ENCODE measurements around the gene BSPRY. TPM values are rescaled to one million over a fixed set of nuclear protein-coding genes. Genes with fewer than 3 reads are reported as not detected.
"Not testable (repeated sequence)": the region's sequence is repeated elsewhere in the genome, so short reads cannot be mapped to it uniquely, and the experiment has no call there.

The BSPRY gene
- total RNA-seq, 2 donors from 2014 or later = 0.14 to 0.28 TPM

- DNase-seq (ENCODE audit: low spot score) = no peak
- intact Hi-C loops (cut with DNase I) = no loop called here
Measured at GRCh38 chr9:113386571-113387393, 37.4 kb downstream of the BSPRY start.

GRCh38 chr9:113387560-113388230, 38.4 kb downstream of the BSPRY start:
- intact Hi-C loops (cut with DNase I) = no loop called here
- no peak for DNase-seq (ENCODE audit: low spot score)

DNA sequence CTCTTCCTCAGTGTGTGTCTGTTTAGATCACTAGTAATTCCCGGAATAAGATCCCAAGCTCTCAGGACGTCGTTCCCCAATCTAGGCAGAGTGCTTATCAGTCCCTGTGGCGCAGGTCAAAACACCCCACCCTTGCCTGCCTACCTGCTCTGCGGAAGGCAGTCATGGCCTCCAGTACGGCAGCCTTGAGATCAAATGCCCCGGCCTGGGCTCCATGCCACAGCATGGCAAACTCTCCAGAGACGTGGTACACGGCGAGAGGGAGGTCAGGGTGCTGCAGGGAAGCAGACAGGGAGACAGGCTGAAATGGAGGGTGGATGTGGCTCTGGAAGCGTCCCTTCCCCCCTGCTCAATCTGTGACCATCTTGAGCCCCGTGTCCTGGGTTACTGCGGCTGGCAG, 39.5 kb downstream of the BSPRY start:
- no peak for DNase-seq (ENCODE audit: low spot score)

DNA sequence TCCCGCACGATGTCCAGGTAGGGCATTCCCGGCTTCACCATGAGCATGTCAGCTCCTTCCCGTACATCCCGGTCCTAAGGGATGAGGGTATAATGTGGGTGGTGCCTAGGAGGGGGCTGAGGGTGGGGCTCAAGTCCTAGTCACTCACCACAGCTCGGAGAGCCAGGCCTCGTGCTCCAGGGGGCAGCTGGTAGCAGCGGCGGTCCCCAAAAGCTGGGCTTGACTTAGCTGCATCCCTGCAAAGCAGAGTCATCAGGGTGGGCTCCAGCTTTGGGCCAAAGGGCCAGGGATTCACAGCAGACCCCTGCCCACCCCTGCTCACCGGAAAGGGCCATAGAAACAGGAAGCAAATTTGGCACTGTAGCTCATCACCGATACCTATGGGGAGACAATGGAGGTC, 40.1 kb downstream of the BSPRY start:
- no peak for DNase-seq (ENCODE audit: low spot score)
- intact Hi-C loops (cut with DNase I) = no loop called here

More for the DNA sequence above, 39.5 kb downstream of the BSPRY start:
- intact Hi-C loops (cut with DNase I) = no loop called here

DNA sequence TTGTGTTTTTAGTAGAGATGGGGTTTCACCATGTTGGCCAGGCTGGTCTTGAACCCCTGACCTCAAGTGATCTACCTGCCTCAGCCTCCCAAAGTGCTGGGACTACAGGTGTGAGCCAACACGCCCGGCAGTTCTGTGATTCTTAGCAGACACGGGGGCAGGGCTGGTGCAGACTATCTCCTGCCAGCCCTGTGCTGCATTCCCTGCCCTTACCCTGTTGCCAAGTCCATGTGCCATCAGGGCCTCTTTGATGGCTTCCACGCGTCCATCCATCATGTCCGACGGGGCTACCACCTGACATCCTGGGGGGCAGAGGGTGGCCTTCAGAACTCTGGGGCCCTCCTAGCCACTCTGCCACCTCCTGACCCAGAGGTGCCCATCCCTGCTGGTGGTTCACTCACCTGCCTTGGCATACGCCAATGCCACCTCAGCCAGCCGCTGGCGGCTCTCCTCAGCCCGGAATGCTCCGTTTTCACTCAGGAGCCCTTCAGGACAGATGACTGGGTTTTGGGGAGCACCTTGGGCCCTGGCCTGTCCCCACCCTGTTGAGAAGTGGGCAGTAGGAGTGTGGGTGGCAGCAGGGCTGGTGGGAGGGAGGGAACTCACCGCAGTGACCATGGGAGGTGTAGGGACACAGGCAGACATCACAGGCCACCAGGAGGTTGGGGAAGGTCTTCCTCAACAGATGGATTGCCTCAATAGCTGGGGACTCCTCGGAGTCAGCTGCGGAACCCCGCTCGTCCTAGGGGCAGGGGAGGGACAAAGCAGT, 41.0 kb downstream of the BSPRY start:
- intact Hi-C loops (cut with DNase I) = no loop called here
- DNase-seq (ENCODE audit: low spot score) = no peak

DNA sequence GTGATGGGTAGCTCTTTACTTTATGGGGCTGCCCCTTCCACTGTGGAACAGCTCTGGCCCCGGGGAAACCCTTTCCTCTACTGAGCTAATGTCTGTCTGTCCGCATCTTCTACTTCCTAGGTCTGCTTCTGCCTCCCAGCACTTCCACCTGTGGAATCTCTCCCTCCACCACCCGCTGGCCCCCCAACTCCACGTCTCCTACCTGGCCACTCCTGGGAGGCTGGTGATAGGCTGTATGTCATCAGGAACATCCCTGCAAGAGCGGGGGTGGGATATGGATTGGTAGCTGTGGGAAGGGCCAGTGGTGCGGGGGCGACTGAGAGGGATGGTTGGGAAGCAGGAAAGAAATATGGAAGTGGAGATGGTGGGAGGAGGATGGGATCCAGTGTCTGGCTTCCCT, 42.6 kb downstream of the BSPRY start:
- intact Hi-C loops (cut with DNase I) = no loop called here

GRCh38 chr9:113393281-113393680, 43.9 kb downstream of the BSPRY start:
- DNase-seq (ENCODE audit: low spot score) = no peak
- intact Hi-C loops (cut with DNase I) = no loop called here

More for the DNA sequence above, 42.6 kb downstream of the BSPRY start:
- no peak for DNase-seq (ENCODE audit: low spot score)

GRCh38 chr9:113395000-113395861, 45.9 kb downstream of the BSPRY start:
- no peak for DNase-seq (ENCODE audit: low spot score)
- intact Hi-C loops (cut with DNase I) = no loop called here

DNA sequence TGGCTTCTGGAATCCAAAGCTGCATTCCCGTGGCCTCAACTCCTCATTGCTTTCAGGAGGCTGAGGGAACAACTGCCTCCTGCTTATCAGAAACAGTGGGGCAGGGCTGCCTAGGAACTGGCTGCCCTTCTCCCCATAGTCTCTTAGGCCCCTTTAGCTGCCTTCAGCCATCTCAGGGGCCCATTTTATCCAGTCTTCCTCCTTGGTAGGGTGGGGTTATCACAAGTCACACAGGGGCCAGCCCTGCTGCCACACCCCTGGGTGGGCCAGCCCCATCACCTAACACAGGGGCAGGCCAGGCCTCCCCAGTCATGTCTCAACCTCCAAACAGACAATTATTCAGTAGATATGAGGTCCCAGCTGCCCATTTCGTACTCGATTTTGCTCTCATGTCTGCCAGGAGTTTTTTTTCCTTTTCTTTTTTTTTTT, 47.9 kb downstream of the BSPRY start:
- intact Hi-C loops (cut with DNase I) = no loop called here
- no peak for DNase-seq (ENCODE audit: low spot score)

DNA sequence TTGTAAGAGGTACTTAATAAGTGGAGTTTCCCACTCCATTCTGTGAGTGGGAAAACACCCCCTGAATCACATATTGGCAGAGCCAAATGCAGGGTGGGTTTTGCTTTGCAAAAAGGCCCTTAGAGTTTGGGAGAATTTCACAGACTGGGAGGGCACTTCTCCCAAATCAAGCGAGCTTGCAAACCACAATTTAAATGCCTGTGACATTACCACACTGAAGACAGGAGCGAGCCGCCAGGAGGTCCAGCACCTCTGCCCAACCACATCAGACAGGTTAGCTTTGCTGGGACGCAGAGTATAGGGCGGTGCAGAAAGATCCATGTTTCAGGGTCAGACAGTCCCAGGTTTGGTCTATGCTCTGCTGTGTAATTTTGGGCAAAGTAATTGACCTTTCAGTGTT, 49.5 kb downstream of the BSPRY start:
- no peak for DNase-seq (ENCODE audit: low spot score)
- intact Hi-C loops (cut with DNase I) = no loop called here

DNA sequence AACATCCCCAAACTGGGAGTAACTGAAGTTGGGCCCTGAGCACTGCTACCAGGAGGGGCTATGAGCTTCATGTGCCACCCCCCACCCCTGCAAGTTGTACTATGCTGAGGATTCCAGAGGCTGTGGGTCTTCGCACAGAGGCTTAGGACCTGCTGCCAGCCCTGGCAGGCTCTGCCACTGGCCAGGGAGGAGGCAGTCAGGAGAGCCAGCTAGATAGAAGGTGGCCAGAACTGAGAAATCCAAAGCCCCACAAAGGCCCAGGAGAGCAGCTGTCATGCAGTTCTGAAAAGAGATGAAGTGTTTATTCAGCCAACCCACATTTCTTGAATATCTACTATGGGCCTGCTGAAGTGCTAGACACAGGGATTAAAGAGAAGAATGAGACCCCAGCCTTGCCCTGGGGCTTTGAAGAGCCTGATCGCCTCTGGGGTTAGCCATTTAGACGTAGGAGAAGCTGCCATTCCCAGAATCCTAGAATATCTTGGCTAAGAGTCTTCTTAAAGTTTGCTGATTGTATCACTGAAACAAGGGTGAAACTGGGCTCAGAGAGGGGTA, 50.4 kb downstream of the BSPRY start:
- DNase-seq (ENCODE audit: low spot score) = no peak
- intact Hi-C loops (cut with DNase I) = loop anchor here in 1 of 2 donors (10.0 kb wide), 1 partner anchor 125 kb away; the partner anchor contains the start of genes CDC26 and PRPF4

DNA sequence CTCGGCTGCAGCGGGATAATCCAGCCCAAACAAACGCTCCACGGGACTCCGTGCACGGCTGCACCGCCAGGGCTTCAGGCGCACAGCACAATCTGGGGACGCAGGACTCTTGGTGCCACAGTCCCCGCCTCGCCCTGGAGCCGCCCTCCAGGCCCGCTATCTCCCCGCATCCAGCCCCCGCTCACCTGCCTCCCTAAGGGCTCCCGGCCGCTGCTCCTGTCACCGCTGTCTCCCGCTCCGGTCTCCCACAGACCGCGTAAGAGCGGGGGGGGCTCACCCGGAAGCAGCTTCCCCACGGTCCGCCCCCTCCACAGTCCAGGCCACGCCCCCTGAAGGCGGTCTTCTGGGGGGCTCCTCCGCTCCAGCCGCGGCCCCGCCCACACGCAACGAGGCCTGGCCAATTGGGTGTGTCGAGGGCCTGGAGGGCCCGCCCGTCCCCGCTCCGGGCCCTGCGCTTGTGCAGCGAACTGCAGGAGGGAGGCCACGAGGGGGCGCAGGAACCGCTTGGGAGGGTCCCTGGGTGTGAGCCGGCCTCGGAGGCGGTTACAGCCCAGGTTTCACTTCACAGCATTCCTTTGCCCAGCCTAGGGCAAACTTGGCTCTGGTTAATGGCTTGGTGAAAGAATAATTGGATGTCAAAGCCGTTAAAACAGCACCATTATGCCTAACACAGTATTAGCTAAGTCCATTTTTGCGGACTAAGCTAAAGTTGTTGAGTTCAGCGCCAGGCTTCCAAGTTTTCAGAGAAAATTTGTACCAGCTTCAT, 51.9 kb downstream of the BSPRY start, which contains the start of gene ALAD:
ALAD (minus strand) TSS at position 258 of the 766 bp plus-strand sequence. CDS start 7,725 bp downstream, outside the sequence.
- intact Hi-C loops (cut with DNase I) = loop anchor here in 1 of 2 donors (10.0 kb wide), 1 partner anchor 126 kb away; the partner anchor contains the start of genes CDC26 and PRPF4
- peak; percentile 100 for DNase-seq (ENCODE audit: low spot score)

DNA sequence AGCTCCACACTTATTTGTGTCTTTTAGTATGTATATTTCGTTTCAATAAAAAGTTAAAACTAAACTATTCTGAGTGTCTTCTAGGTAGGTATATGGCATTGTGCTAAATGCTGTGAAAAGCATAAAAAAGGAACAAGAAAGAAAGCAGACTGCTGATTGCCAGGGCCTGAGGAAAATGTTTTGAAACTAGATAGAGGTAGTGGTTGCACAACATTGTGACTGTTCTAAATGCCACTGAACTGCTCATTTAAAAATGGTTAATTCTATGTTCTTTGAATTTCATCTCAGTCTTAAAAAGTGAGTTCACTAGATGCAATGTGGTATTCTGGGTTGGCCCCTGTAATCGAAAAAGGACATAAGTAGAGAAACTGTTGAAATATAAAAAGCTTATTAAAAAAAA, 54.3 kb downstream of the BSPRY start:
- no peak for DNase-seq (ENCODE audit: low spot score)
- intact Hi-C loops (cut with DNase I) = loop anchor here in 1 of 2 donors (10.0 kb wide), 1 partner anchor 129 kb away; the partner anchor contains the start of genes CDC26 and PRPF4

DNA sequence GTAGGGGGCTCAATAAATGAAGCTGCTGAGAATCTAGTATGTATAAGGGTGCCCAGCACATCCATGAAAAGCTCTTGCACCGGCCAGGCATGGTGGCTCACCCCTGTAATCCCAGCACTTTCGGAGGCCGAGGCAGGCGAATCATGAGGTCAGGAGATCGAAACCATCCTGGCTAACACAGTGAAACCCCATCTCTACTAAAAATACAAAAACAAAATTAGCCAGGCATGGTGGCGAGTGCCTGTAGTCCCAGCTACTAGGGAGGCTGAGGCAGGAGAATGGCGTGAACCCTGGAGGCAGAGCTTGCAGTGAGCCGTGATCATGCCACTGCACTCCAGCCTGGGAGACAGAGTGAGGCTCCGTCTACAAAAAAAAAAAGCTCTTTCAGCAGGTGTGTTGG, 57.0 kb downstream of the BSPRY start:
- intact Hi-C loops (cut with DNase I) = loop anchor here in 1 of 2 donors (10.0 kb wide), 1 partner anchor 132 kb away; the partner anchor contains the start of genes CDC26 and PRPF4
- not testable (repeated sequence) for DNase-seq (ENCODE audit: low spot score)

- DNase-seq (ENCODE audit: low spot score) = not testable (repeated sequence)
- intact Hi-C loops (cut with DNase I) = loop anchor here in 1 of 2 donors (10.0 kb wide), 1 partner anchor 132 kb away; the partner anchor contains the start of genes CDC26 and PRPF4
Measured at GRCh38 chr9:113406873-113407511, 57.7 kb downstream of the BSPRY start.

DNA sequence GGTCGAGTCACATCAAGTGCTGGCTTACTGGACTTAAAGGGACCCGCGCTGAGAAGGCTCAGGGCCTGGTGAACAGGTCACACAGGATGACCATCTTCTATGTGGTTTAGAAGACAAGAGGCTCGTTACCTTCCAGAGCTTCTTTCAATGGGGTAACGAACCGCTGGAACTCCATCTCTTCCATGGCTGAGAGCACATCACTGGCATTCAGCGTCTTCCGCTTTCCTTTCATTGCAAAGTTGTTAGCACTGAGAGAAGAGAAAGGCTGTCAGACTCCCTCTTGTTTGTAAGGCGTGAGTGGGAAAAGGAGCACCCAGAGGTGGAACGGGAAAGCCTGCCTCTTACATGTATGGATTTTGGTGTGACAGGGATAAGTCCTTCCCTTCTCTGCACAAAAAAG, 60.1 kb downstream of the BSPRY start:
- intact Hi-C loops (cut with DNase I) = loop anchor here in 1 of 2 donors (10.0 kb wide), 1 partner anchor 135 kb away; the partner anchor contains the start of genes CDC26 and PRPF4
- DNase-seq (ENCODE audit: low spot score) = no peak

DNA sequence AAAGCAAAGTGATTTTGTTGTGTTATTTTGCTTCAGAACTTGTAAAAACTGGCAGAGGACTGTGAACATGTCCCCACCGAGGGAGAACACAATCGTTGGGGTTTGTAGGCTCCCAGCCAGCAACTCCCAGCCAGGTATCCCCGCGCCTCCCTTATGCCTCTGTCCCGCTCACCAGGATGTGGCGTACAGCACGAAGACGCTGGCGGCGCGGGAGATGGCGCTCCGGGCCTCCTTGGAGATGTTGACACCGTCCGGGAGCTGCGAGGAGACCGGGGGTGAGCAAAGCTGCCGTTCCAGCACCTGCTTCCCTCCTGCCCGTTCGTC, 60.5 kb downstream of the BSPRY start:
- intact Hi-C loops (cut with DNase I) = loop anchor here in 1 of 2 donors (10.0 kb wide), 1 partner anchor 135 kb away; the partner anchor contains the start of genes CDC26 and PRPF4
- no peak for DNase-seq (ENCODE audit: low spot score)
